Thyroid gland (tissue), 4 donors: ENCODE results near the gene STUB1.

Source experiments
- CTCF ChIP-seq, 6 experiments: fragments of 200-600 bp in 3 of 6; fragments of 450-650 bp in 3 of 6; sonication (generic) in 3 of 6; IDR thresholded peaks; one replicate each; pipeline ENCODE4 v1.5.1; 2016 to 2019; ENCODE audit warnings: antibody characterized with exemption in 6 of 6, mild to moderate bottlenecking in 2 of 6, inconsistent platforms in 1 of 6, moderate library complexity in 1 of 6
- POLR2A ChIP-seq, 2 donors: fragments of 450-650 bp; IDR thresholded peaks; one replicate each; pipeline ENCODE4 v1.6.1; 2017; ENCODE audit warnings: antibody characterized with exemption in 2 of 2, mild to moderate bottlenecking in 2 of 2, moderate library complexity in 1 of 2

DNA sequence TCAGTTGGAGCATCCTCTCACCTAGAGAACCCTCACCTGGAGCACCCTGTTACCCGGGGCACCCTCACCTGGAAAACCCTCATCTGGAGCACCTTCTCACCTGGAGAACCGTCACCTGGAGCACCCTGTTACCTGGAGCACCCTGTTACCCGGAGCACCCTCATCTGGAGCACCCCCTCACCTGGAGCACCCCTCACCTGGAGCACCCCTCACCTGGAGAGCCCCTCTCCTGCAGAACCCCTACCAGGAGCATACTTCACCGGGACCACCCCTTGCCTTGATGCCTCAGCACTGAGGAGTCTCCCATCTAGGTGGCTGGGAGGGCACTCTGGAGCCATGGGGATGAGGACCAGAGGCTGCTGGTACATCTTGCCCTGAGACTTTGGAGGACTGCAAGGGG lies 28.7 kb downstream of the STUB1 start:
- TF ChIP-seq CTCF (IDR thresholded peaks at IDR 0.05), result no peak
- no peak for TF ChIP-seq POLR2A (IDR thresholded peaks at IDR 0.05)
